Liver (tissue), 9 donors: Measurements from ENCODE around the gene SLC37A2. TPM values are rescaled to one million over a fixed set of nuclear protein-coding genes. Genes with fewer than 3 reads are reported as not detected.

Source experiments
- DNase-seq: peaks from one replicate; pipeline ENCODE4 v3.0.0-alpha.2; 2017; ENCODE audit warnings: low spot score
- H3K27ac ChIP-seq, 2 donors: one replicate each; pipeline ENCODE4 v1.7.0; 2013; ENCODE audit warnings: inconsistent platforms in 2 of 2, low read length in 2 of 2, control low read depth in 1 of 2, low read depth in 1 of 2, mild to moderate bottlenecking in 1 of 2
- H3K27me3 ChIP-seq, 4 donors: one replicate each; pipeline versions ENCODE4 v1.6.1 to v1.7.0; 2013; ENCODE audit warnings: low read length in 3 of 4, inconsistent platforms in 1 of 4, mild to moderate bottlenecking in 1 of 4, moderate library complexity in 1 of 4; ENCODE audit not compliant: control insufficient read depth in 4 of 4, insufficient read depth in 4 of 4
- H3K36me3 ChIP-seq, 4 donors: one replicate each; pipeline versions ENCODE4 v1.6.1 to v1.7.0; 2013; ENCODE audit warnings: low read length in 3 of 4, mild to moderate bottlenecking in 3 of 4, low read depth in 1 of 4, moderate library complexity in 1 of 4; ENCODE audit not compliant: control insufficient read depth in 4 of 4, insufficient read depth in 3 of 4
- H3K4me1 ChIP-seq, 4 donors: one replicate each; pipeline versions ENCODE4 v1.6.1 to v1.7.0; 2013; ENCODE audit warnings: low read length in 3 of 4, mild to moderate bottlenecking in 3 of 4, moderate library complexity in 1 of 4; ENCODE audit not compliant: control insufficient read depth in 4 of 4, insufficient read depth in 4 of 4
- H3K4me3 ChIP-seq, 3 donors: one replicate each; pipeline versions ENCODE4 v1.6.1 to v1.7.0; 2013; ENCODE audit warnings: low read length in 3 of 3, control low read depth in 1 of 3, low read depth in 1 of 3, mild to moderate bottlenecking in 1 of 3
- H3K9ac ChIP-seq, 2 donors: one replicate each; pipeline ENCODE4 v1.7.0; 2013; ENCODE audit warnings: low read length in 2 of 2, mild to moderate bottlenecking in 2 of 2, moderate library complexity in 2 of 2, control low read depth in 1 of 2, low read depth in 1 of 2
- H3K9me3 ChIP-seq, 4 donors: one replicate each; pipeline versions ENCODE4 v1.6.1 to v1.7.0; 2013; ENCODE audit warnings: low read length in 3 of 4; ENCODE audit not compliant: control insufficient read depth in 4 of 4
- ATF3 ChIP-seq: IDR thresholded peaks from 2 replicates; pipeline ENCODE4 v1.6.1; 2016; ENCODE audit warnings: antibody characterized with exemption
- CTCF ChIP-seq: fragments of 150-350 bp; IDR thresholded peaks from 2 replicates; pipeline ENCODE4 v1.5.1; 2017; ENCODE audit warnings: improper control_type of control experiment, low read depth, low read length; ENCODE audit not compliant: missing input control
- EGR1 ChIP-seq, 2 donors: IDR thresholded peaks; 2 replicates each; pipeline ENCODE4 v1.6.1; 2016 to 2018; ENCODE audit warnings: antibody characterized with exemption in 2 of 2, low read depth in 2 of 2
- FOXA2 ChIP-seq: IDR thresholded peaks from 2 replicates; pipeline ENCODE4 v1.6.1; 2016; ENCODE audit warnings: antibody characterized with exemption
- GABPA ChIP-seq, 2 donors: IDR thresholded peaks in 1 of 2; conservative IDR thresholded peaks in 1 of 2; 2 replicates each; pipeline ENCODE4 v1.6.1; 2016; ENCODE audit warnings: antibody characterized with exemption in 2 of 2, mild to moderate bottlenecking in 1 of 2, moderate library complexity in 1 of 2
- HNF4A ChIP-seq, 2 donors: conservative IDR thresholded peaks; 2 replicates each; pipeline ENCODE4 v1.6.1; 2016; ENCODE audit warnings: antibody characterized with exemption in 2 of 2, mild to moderate bottlenecking in 2 of 2
- HNF4G ChIP-seq: IDR thresholded peaks from 2 replicates; pipeline ENCODE4 v1.6.1; 2016; ENCODE audit warnings: antibody characterized with exemption
- JUND ChIP-seq, 2 donors: IDR thresholded peaks; 2 replicates each; pipeline ENCODE4 v1.6.1; 2016; ENCODE audit warnings: antibody characterized with exemption in 2 of 2
- MAX ChIP-seq: IDR thresholded peaks from 2 replicates; pipeline ENCODE4 v1.6.1; 2016; ENCODE audit warnings: antibody characterized with exemption
- NR2F2 ChIP-seq: IDR thresholded peaks from 2 replicates; pipeline ENCODE4 v1.6.1; 2016; ENCODE audit warnings: antibody characterized with exemption
- RAD21 ChIP-seq, 2 donors: IDR thresholded peaks; 2 replicates each; pipeline ENCODE4 v1.6.1; 2016; ENCODE audit warnings: antibody characterized with exemption in 2 of 2, mild to moderate bottlenecking in 2 of 2
- REST ChIP-seq: IDR thresholded peaks from 2 replicates; pipeline ENCODE4 v1.6.1; 2016; ENCODE audit warnings: antibody characterized with exemption, mild to moderate bottlenecking
- RXRA ChIP-seq, 2 donors: IDR thresholded peaks; 2 replicates each; pipeline ENCODE4 v1.6.1; 2017 to 2018; ENCODE audit warnings: antibody characterized with exemption in 2 of 2, mild to moderate bottlenecking in 1 of 2
- SP1 ChIP-seq: IDR thresholded peaks from 2 replicates; pipeline ENCODE4 v1.6.1; 2018; ENCODE audit warnings: antibody characterized with exemption, mild to moderate bottlenecking
- TAF1 ChIP-seq: conservative IDR thresholded peaks from 2 replicates; pipeline ENCODE4 v1.6.1; 2016; ENCODE audit warnings: antibody characterized with exemption, mild to moderate bottlenecking
- YY1 ChIP-seq: IDR thresholded peaks from 2 replicates; pipeline ENCODE4 v1.6.1; 2016; ENCODE audit warnings: antibody characterized with exemption, mild to moderate bottlenecking
- ZBTB33 ChIP-seq: IDR thresholded peaks from 2 replicates; pipeline ENCODE4 v1.6.1; 2016; ENCODE audit warnings: antibody characterized with exemption
- WGBS: extraction: QIAGEN DNeasy Blood & Tissue Kit; methylation state at CpG from one replicate; pipeline ENCODE4 v1.1.7; 2013; 5-methylcytosine and 5-hydroxymethylcytosine counted together
- polyA plus RNA-seq, 2 donors: library from polyadenylated mRNA; stranded (reverse) in 1 of 2; unstranded in 1 of 2; fragments of 200-250 nt in 1 of 2; fragments of >200 nt in 1 of 2; fragmentation: Nextera tagmentation in 1 of 2; extraction: Ambion mirVana in 1 of 2; gene quantifications; one replicate each; pipeline versions ENCODE4 v1.2.1 to v1.2.3, GENCODE V29; 2013 to 2015
- total RNA-seq, 2 donors: library from RNA; depleted of rRNA; stranded (reverse); fragments of >200 nt; gene quantifications; one replicate each; pipeline ENCODE4 v1.2.3, GENCODE V29; 2014
- donor health status: healthy.
- donor health status: healthy.
- donor health status: healthy.
- donor health status: healthy.
- donor health status: healthy.

The SLC37A2 gene
- total and polyA plus RNA-seq, 4 donors: 0.51 to 12.3 (median 5.6) TPM

GRCh38 chr11:125100136-125100535 is 37.0 kb downstream of the SLC37A2 start:
- no peaks in the 10 kb centered on the region for H3K4me1 ChIP-seq
- H3K9me3 ChIP-seq: no peaks in the 10 kb centered on the region
- no peak overlapping the region for H3K27ac ChIP-seq
- H3K9ac ChIP-seq: no peak overlapping the region
- WGBS: 97% methylated on average over 2 of the region's 2 CpGs
- H3K4me3 ChIP-seq: no peak overlapping the region
- no peak for DNase-seq
- peaks cover 3 to 11% (median 7%) of the 10 kb centered on the region in 4 donors for H3K36me3 ChIP-seq
- no peak for TF ChIP-seq JUND (IDR thresholded peaks at IDR 0.05)
- no peak for TF ChIP-seq HNF4A (conservative IDR thresholded peaks at IDR 0.05)
- TF ChIP-seq HNF4G: no peak
- no peak for TF ChIP-seq NR2F2
- TF ChIP-seq EGR1 (IDR thresholded peaks at IDR 0.05; ENCODE audit: low read depth in 2 of 2): no peak
- H3K27me3 ChIP-seq: no peaks in the 10 kb centered on the region

GRCh38 chr11:125101596-125101995 is 38.5 kb downstream of the SLC37A2 start:
- Histone ChIP-seq H3K9me3 (no peaks in the 10 kb centered on the region), H3K4me1 (no peaks in the 10 kb centered on the region), H3K36me3 (peaks cover 0 to 8% (median 4%) of the 10 kb centered on the region in 4 donors), H3K27me3 (no peaks in the 10 kb centered on the region), H3K4me3 (no peak overlapping the region), H3K9ac (no peak overlapping the region), H3K27ac (no peak overlapping the region)
- TF ChIP-seq NR2F2: no peak
- TF ChIP-seq FOXA2: no peak
- no peak for TF ChIP-seq MAX
- no peak for TF ChIP-seq HNF4A (conservative IDR thresholded peaks at IDR 0.05)
- no peak for TF ChIP-seq HNF4G
- TF ChIP-seq REST: no peak
- TF ChIP-seq RXRA (IDR thresholded peaks at IDR 0.05): no peak
- TF ChIP-seq EGR1 (IDR thresholded peaks at IDR 0.05; ENCODE audit: low read depth in 2 of 2): no peak
- no peak for TF ChIP-seq TAF1
- TF ChIP-seq YY1: no peak
- TF ChIP-seq JUND (IDR thresholded peaks at IDR 0.05): no peak
- TF ChIP-seq CTCF: no peak
- no peak for TF ChIP-seq ZBTB33
- TF ChIP-seq SP1: no peak
- no peak for TF ChIP-seq RAD21 (IDR thresholded peaks at IDR 0.05)
- TF ChIP-seq ATF3: no peak
- TF ChIP-seq GABPA (IDR thresholded peaks at IDR 0.05 in 1 of 2, conservative IDR thresholded peaks at IDR 0.05 in 1 of 2): no peak
- 87% methylated on average over 3 of the region's 3 CpGs for WGBS
- no peak for DNase-seq
